ENCODE measurements around the gene PTGDR2. TPM values are rescaled to one million over a fixed set of nuclear protein-coding genes. Genes with fewer than 3 reads are reported as not detected.
A peak's percentile ranks its signal among the peaks of the same experiment; 100 is the strongest.

Gene PTGDR2
- total RNA-seq, 4 donors from 2014 or later: 0.11 TPM; not detected in 3

- no peaks in the 10 kb centered on the region for H3K4me1 ChIP-seq
- H3K36me3 ChIP-seq: no peaks in the 10 kb centered on the region
- no peak for DNase-seq
- H3K9me3 ChIP-seq: no peaks in the 10 kb centered on the region
- intact Hi-C loops (cut with DNase I): loop anchor here (5.0 kb wide), 1 partner anchor 297 kb away; no protein-coding TSS in a partner anchor
- no peak overlapping the region for H3K4me3 ChIP-seq (replicated peaks in 1 of 3)
- TF ChIP-seq POLR2A (IDR thresholded peaks at IDR 0.05) (no peak), CTCF (IDR thresholded peaks at IDR 0.05) (no peak)
- H3K27me3 ChIP-seq: no peaks in the 10 kb centered on the region
- 67% methylated on average over 7 of the region's 7 CpGs for WGBS, 2 donors
- H3K27ac ChIP-seq: no peak overlapping the region
These were observed 20.8 kb downstream of the PTGDR2 start for GRCh38 chr11:60834742-60835533.

GRCh38 chr11:60831501-60832079 lies 24.2 kb downstream of the PTGDR2 start:
- H3K27me3 ChIP-seq: no peaks in the 10 kb centered on the region
- no peak overlapping the region for H3K27ac ChIP-seq
- no peak overlapping the region for H3K4me3 ChIP-seq (replicated peaks in 1 of 3)
- no peaks in the 10 kb centered on the region for H3K9me3 ChIP-seq
- TF ChIP-seq POLR2A (IDR thresholded peaks at IDR 0.05): no peak
- intact Hi-C loops (cut with DNase I): loop anchor here (5.0 kb wide), 1 partner anchor 301 kb away; no protein-coding TSS in a partner anchor
- WGBS, 2 donors: 53 to 56% methylated on average over 7 of the region's 7 CpGs
- no peaks in the 10 kb centered on the region for H3K4me1 ChIP-seq
- H3K36me3 ChIP-seq: no peaks in the 10 kb centered on the region
- no peak for DNase-seq

GRCh38 chr11:60831143-60831500 lies 24.6 kb downstream of the PTGDR2 start:
- Histone ChIP-seq H3K9me3 (no peaks in the 10 kb centered on the region), H3K27me3 (no peaks in the 10 kb centered on the region), H3K27ac (no peak overlapping the region), H3K4me3 (replicated peaks in 1 of 3) (no peak overlapping the region), H3K4me1 (no peaks in the 10 kb centered on the region), H3K36me3 (no peaks in the 10 kb centered on the region)
- WGBS, 2 donors: 14 to 18% methylated on average over 8 of the region's 8 CpGs
- intact Hi-C loops (cut with DNase I): loop anchor here (5.0 kb wide), 1 partner anchor 301 kb away; no protein-coding TSS in a partner anchor
- TF ChIP-seq POLR2A (IDR thresholded peaks at IDR 0.05) (no peak), CTCF (IDR thresholded peaks at IDR 0.05) (peak; percentile 83 to 96 (median 88))
- DNase-seq: peak; percentile 85 to 90

- Histone ChIP-seq H3K27ac (no peak overlapping the region), H3K4me1 (no peaks in the 10 kb centered on the region), H3K36me3 (no peaks in the 10 kb centered on the region), H3K4me3 (replicated peaks in 1 of 3) (no peak overlapping the region), H3K9me3 (no peaks in the 10 kb centered on the region), H3K27me3 (no peaks in the 10 kb centered on the region)
- intact Hi-C loops (cut with DNase I): loop anchor here (5.0 kb wide), 1 partner anchor 302 kb away; no protein-coding TSS in a partner anchor
- no peak for TF ChIP-seq CTCF (IDR thresholded peaks at IDR 0.05)
- TF ChIP-seq POLR2A (IDR thresholded peaks at IDR 0.05): no peak
- 36 to 43% methylated on average over 10 of the region's 10 CpGs for WGBS, 2 donors
- DNase-seq: no peak
These were observed 25.1 kb downstream of the PTGDR2 start for GRCh38 chr11:60830478-60831142.

- WGBS, 2 donors: 85 to 88% methylated on average over 5 of the region's 6 CpGs
- H3K36me3 ChIP-seq: no peaks in the 10 kb centered on the region
- TF ChIP-seq POLR2A (IDR thresholded peaks at IDR 0.05) (no peak), CTCF (IDR thresholded peaks at IDR 0.05) (no peak)
- no peak overlapping the region for H3K4me3 ChIP-seq (replicated peaks in 1 of 3)
- H3K9me3 ChIP-seq: no peaks in the 10 kb centered on the region
- H3K4me1 ChIP-seq: no peaks in the 10 kb centered on the region
- intact Hi-C loops (cut with DNase I): loop anchor here (5.0 kb wide), 1 partner anchor 72 kb away; no protein-coding TSS in a partner anchor
- DNase-seq: no peak
- no peaks in the 10 kb centered on the region for H3K27me3 ChIP-seq
- H3K27ac ChIP-seq: no peak overlapping the region
These were observed 30.0 kb downstream of the PTGDR2 start for GRCh38 chr11:60825790-60826189.

Data from thyroid gland (tissue), 4 donors.